Thymus (tissue), 14 donors: Measurements from ENCODE around the gene UBA52. TPM values are rescaled to one million over a fixed set of nuclear protein-coding genes. Genes with fewer than 3 reads are reported as not detected.
"Not testable (repeated sequence)": the region's sequence is repeated elsewhere in the genome, so short reads cannot be mapped to it uniquely, and the experiment has no call there.

Source experiments
- DNase-seq, 9 donors: peaks; one replicate each; pipeline ENCODE4 v3.0.0-alpha.2; 2013; ENCODE audit warnings: low spot score in 9 of 9, low read depth in 6 of 9, missing footprints in 1 of 9
- H3K27ac ChIP-seq, 2 donors: one replicate each; pipeline ENCODE4 v1.5.1; 2013; ENCODE audit warnings: control low read depth in 1 of 2, low read depth in 1 of 2, low read length in 1 of 2, mild to moderate bottlenecking in 1 of 2, moderate library complexity in 1 of 2
- H3K27me3 ChIP-seq, 2 donors: one replicate each; pipeline ENCODE4 v1.5.1; 2013; ENCODE audit warnings: low read length in 1 of 2; ENCODE audit not compliant: control insufficient read depth in 2 of 2, insufficient read depth in 1 of 2
- H3K36me3 ChIP-seq, 2 donors: one replicate each; pipeline ENCODE4 v1.5.1; 2013; ENCODE audit warnings: low read length in 1 of 2, mild to moderate bottlenecking in 1 of 2, moderate library complexity in 1 of 2; ENCODE audit not compliant: control insufficient read depth in 2 of 2, insufficient read depth in 2 of 2
- H3K4me1 ChIP-seq, 2 donors: one replicate each; pipeline ENCODE4 v1.5.1; 2013; ENCODE audit warnings: low read length in 2 of 2; ENCODE audit not compliant: control insufficient read depth in 2 of 2, insufficient read depth in 2 of 2
- H3K4me3 ChIP-seq, 2 donors: one replicate each; pipeline ENCODE4 v1.5.1; 2013; ENCODE audit warnings: low read length in 2 of 2, control low read depth in 1 of 2, mild to moderate bottlenecking in 1 of 2
- H3K9me3 ChIP-seq, 2 donors: one replicate each; pipeline ENCODE4 v1.5.1; 2013; ENCODE audit warnings: low read length in 1 of 2, mild to moderate bottlenecking in 1 of 2; ENCODE audit not compliant: control insufficient read depth in 2 of 2, insufficient read depth in 1 of 2
- WGBS: extraction: QIAGEN DNeasy Blood & Tissue Kit; methylation state at CpG from one replicate; pipeline ENCODE4 v1.1.7; 2013; 5-methylcytosine and 5-hydroxymethylcytosine counted together
- long read RNA-seq, 10 donors: transcript quantifications; one replicate each; lab custom pipeline, GENCODE V29; 2026
- polyA plus RNA-seq: library from polyadenylated mRNA; stranded (reverse); fragments of 200-250 nt; gene quantifications from one replicate; pipeline ENCODE4 v1.2.3, GENCODE V29; 2013
- total RNA-seq: library from RNA; stranded (reverse); fragments of 120-200 nt; gene quantifications from one replicate; pipeline ENCODE4 v1.2.4, GENCODE V29; 2013
- donor health status: healthy.

Gene UBA52
- 1,679 TPM for total RNA-seq
- 1,270 TPM for polyA plus RNA-seq
- long read RNA-seq, donor 1, transcript UBA52-209 (4 exons, 514 nt): minor isoform, 25 of 117 reads
- long read RNA-seq, donor 1, transcript UBA52-202 (5 exons, 2,845 nt): minor isoform, 17 of 117 reads
- long read RNA-seq, donor 1, transcript UBA52-201 (5 exons, 572 nt): major isoform, 49 of 117 reads
- long read RNA-seq, donor 1, partial matches to known transcripts: 18 of 117 reads
- long read RNA-seq, donor 1, other reads (novel, unspliced or antisense): 6 of 117 reads
- long read RNA-seq, donor 2, transcript UBA52-209 (4 exons, 514 nt): minor isoform, 212 of 857 reads
- long read RNA-seq, donor 2, transcript UBA52-206 (3 exons, 508 nt): minor isoform, 8 of 857 reads
- long read RNA-seq, donor 2, transcript UBA52-202 (5 exons, 2,845 nt): minor isoform, 171 of 857 reads
- long read RNA-seq, donor 2, transcript UBA52-201 (5 exons, 572 nt): major isoform, 326 of 857 reads
- long read RNA-seq, donor 2, partial matches to known transcripts: 77 of 857 reads
- long read RNA-seq, donor 2, other reads (novel, unspliced or antisense): 57 of 857 reads
- long read RNA-seq, donor 3, transcript UBA52-206 (3 exons, 508 nt): minor isoform, 5 of 1,485 reads
- long read RNA-seq, donor 3, transcript UBA52-201 (5 exons, 572 nt): major isoform, 495 of 1,485 reads
- long read RNA-seq, donor 3, transcript UBA52-209 (4 exons, 514 nt): minor isoform, 376 of 1,485 reads
- long read RNA-seq, donor 3, transcript UBA52-202 (5 exons, 2,845 nt): minor isoform, 343 of 1,485 reads
- long read RNA-seq, donor 3, partial matches to known transcripts: 171 of 1,485 reads
- long read RNA-seq, donor 3, other reads (novel, unspliced or antisense): 90 of 1,485 reads
- long read RNA-seq, donor 4, transcript UBA52-201 (5 exons, 572 nt): major isoform, 193 of 550 reads
- long read RNA-seq, donor 4, transcript UBA52-209 (4 exons, 514 nt): minor isoform, 121 of 550 reads
- long read RNA-seq, donor 4, transcript UBA52-202 (5 exons, 2,845 nt): minor isoform, 100 of 550 reads
- long read RNA-seq, donor 4, transcript UBA52-206 (3 exons, 508 nt): minor isoform, 6 of 550 reads
- long read RNA-seq, donor 4, partial matches to known transcripts: 80 of 550 reads
- long read RNA-seq, donor 4, other reads (novel, unspliced or antisense): 47 of 550 reads
- long read RNA-seq, donor 5, transcript UBA52-206 (3 exons, 508 nt): minor isoform, 9 of 1,822 reads
- long read RNA-seq, donor 5, transcript UBA52-201 (5 exons, 572 nt): major isoform, 712 of 1,822 reads
- long read RNA-seq, donor 5, transcript UBA52-202 (5 exons, 2,845 nt): minor isoform, 399 of 1,822 reads
- long read RNA-seq, donor 5, transcript UBA52-209 (4 exons, 514 nt): minor isoform, 377 of 1,822 reads
- long read RNA-seq, donor 5, partial matches to known transcripts: 175 of 1,822 reads
- long read RNA-seq, donor 5, other reads (novel, unspliced or antisense): 147 of 1,822 reads
- long read RNA-seq, donor 6, transcript UBA52-201 (5 exons, 572 nt): major isoform, 198 of 557 reads
- long read RNA-seq, donor 6, transcript UBA52-209 (4 exons, 514 nt): minor isoform, 144 of 557 reads
- long read RNA-seq, donor 6, transcript UBA52-202 (5 exons, 2,845 nt): minor isoform, 126 of 557 reads
- long read RNA-seq, donor 6, partial matches to known transcripts: 37 of 557 reads
- long read RNA-seq, donor 6, other reads (novel, unspliced or antisense): 46 of 557 reads
- long read RNA-seq, donor 7, transcript UBA52-202 (5 exons, 2,845 nt): minor isoform, 190 of 1,107 reads
- long read RNA-seq, donor 7, transcript UBA52-201 (5 exons, 572 nt): major isoform, 398 of 1,107 reads
- long read RNA-seq, donor 7, transcript UBA52-206 (3 exons, 508 nt): minor isoform, 6 of 1,107 reads
- long read RNA-seq, donor 7, transcript UBA52-209 (4 exons, 514 nt): minor isoform, 276 of 1,107 reads
- long read RNA-seq, donor 7, partial matches to known transcripts: 151 of 1,107 reads
- long read RNA-seq, donor 7, other reads (novel, unspliced or antisense): 82 of 1,107 reads
- long read RNA-seq, donor 8, transcript UBA52-202 (5 exons, 2,845 nt): minor isoform, 71 of 318 reads
- long read RNA-seq, donor 8, transcript UBA52-201 (5 exons, 572 nt): major isoform, 137 of 318 reads
- long read RNA-seq, donor 8, transcript UBA52-209 (4 exons, 514 nt): minor isoform, 72 of 318 reads
- long read RNA-seq, donor 8, partial matches to known transcripts: 11 of 318 reads
- long read RNA-seq, donor 8, other reads (novel, unspliced or antisense): 20 of 318 reads
- long read RNA-seq, donor 9, transcript UBA52-209 (4 exons, 514 nt): minor isoform, 106 of 539 reads
- long read RNA-seq, donor 9, transcript UBA52-201 (5 exons, 572 nt): major isoform, 233 of 539 reads
- long read RNA-seq, donor 9, transcript UBA52-202 (5 exons, 2,845 nt): minor isoform, 105 of 539 reads
- long read RNA-seq, donor 9, partial matches to known transcripts: 61 of 539 reads
- long read RNA-seq, donor 9, other reads (novel, unspliced or antisense): 30 of 539 reads
- long read RNA-seq, donor 10, transcript UBA52-206 (3 exons, 508 nt): minor isoform, 7 of 754 reads
- long read RNA-seq, donor 10, transcript UBA52-209 (4 exons, 514 nt): minor isoform, 168 of 754 reads
- long read RNA-seq, donor 10, transcript UBA52-201 (5 exons, 572 nt): major isoform, 302 of 754 reads
- long read RNA-seq, donor 10, transcript UBA52-202 (5 exons, 2,845 nt): minor isoform, 141 of 754 reads
- long read RNA-seq, donor 10, partial matches to known transcripts: 80 of 754 reads
- long read RNA-seq, donor 10, other reads (novel, unspliced or antisense): 51 of 754 reads

- Histone ChIP-seq H3K27ac (peak within 1 kb of the TSS; percentile 85 to 90), H3K27me3 (no peaks in the 10 kb centered on the region), H3K4me1 (peaks cover 13 to 17% of the 10 kb centered on the region in 2 donors), H3K4me3 (peak within 1 kb of the TSS; percentile 76 to 94), H3K9me3 (no peaks in the 10 kb centered on the region), H3K36me3 (peaks cover 57 to 61% of the 10 kb centered on the region in 2 donors)
- under 1% methylated on average over 75 of the region's 75 CpGs for WGBS
- DNase-seq: peak; percentile 84 to 98 (median 97)
Measured at GRCh38 chr19:18571564-18572344, at the start of gene UBA52. Gene UBA52, plus strand, starts transcription at chr19:18571857. Its CDS starts 1,444 bp downstream, at chr19:18573301.

GRCh38 chr19:18522124-18522861 is 49.4 kb upstream of the UBA52 start:
- DNase-seq: peak; percentile 99 to 100 (median 100)
- no peaks in the 10 kb centered on the region for H3K9me3 ChIP-seq
- peak overlapping the region; percentile 79 to 84 for H3K27ac ChIP-seq
- WGBS: 2% methylated on average over 51 of the region's 51 CpGs
- peak overlapping the region; percentile 17 to 74 for H3K4me3 ChIP-seq
- H3K4me1 ChIP-seq: peaks cover 3 to 19% of the 10 kb centered on the region in 2 donors
- no peaks in the 10 kb centered on the region for H3K27me3 ChIP-seq
- H3K36me3 ChIP-seq: no peaks in the 10 kb centered on the region

- H3K4me3 ChIP-seq: peak overlapping the region; percentile 17 to 25
- WGBS: 83% methylated on average over 19 of the region's 19 CpGs
- not testable (repeated sequence) for H3K27me3 ChIP-seq, H3K9me3 ChIP-seq, DNase-seq, H3K36me3 ChIP-seq
- H3K4me1 ChIP-seq: peaks cover 3 to 19% of the 10 kb centered on the region in 2 donors
- peak overlapping the region; percentile 79 to 84 for H3K27ac ChIP-seq
Measured at GRCh38 chr19:18522862-18523440, 48.7 kb upstream of the UBA52 start.

GRCh38 chr19:18523841-18524240 is 47.8 kb upstream of the UBA52 start:
- no peaks in the 10 kb centered on the region for H3K36me3 ChIP-seq
- no peak for DNase-seq
- no peak overlapping the region for H3K4me3 ChIP-seq
- H3K4me1 ChIP-seq: peaks cover 3 to 19% of the 10 kb centered on the region in 2 donors
- H3K27ac ChIP-seq: no peak overlapping the region
- WGBS: 95% methylated on average over 9 of the region's 9 CpGs
- no peaks in the 10 kb centered on the region for H3K9me3 ChIP-seq
- no peaks in the 10 kb centered on the region for H3K27me3 ChIP-seq

GRCh38 chr19:18526316-18526715 is 45.3 kb upstream of the UBA52 start:
- 99% methylated on average over 9 of the region's 9 CpGs for WGBS
- H3K36me3 ChIP-seq: peaks cover 2% of the 10 kb centered on the region in 2 donors
- no peaks in the 10 kb centered on the region for H3K9me3 ChIP-seq

GRCh38 chr19:18529782-18530181 is 41.9 kb upstream of the UBA52 start:
- Histone ChIP-seq H3K27ac (no peak overlapping the region), H3K9me3 (no peaks in the 10 kb centered on the region), H3K36me3 (peaks cover 22 to 26% of the 10 kb centered on the region in 2 donors), H3K27me3 (no peaks in the 10 kb centered on the region), H3K4me3 (no peak overlapping the region), H3K4me1 (no peaks in the 10 kb centered on the region)
- 92% methylated on average over 7 of the region's 7 CpGs for WGBS
- DNase-seq: no peak

More at GRCh38 chr19:18526316-18526715, 45.3 kb upstream of the UBA52 start:
- no peak overlapping the region for H3K4me3 ChIP-seq
- no peaks in the 10 kb centered on the region for H3K27me3 ChIP-seq
- DNase-seq: no peak
- no peak overlapping the region for H3K27ac ChIP-seq
- peaks cover 0 to 5% of the 10 kb centered on the region in 2 donors for H3K4me1 ChIP-seq
